ENCODE measurements around the gene TBRG4.

The TBRG4 gene

GRCh38 chr7:45069444-45070253 lies 41.8 kb downstream of the TBRG4 start:
- no peak for TF ChIP-seq CTCF (IDR thresholded peaks at IDR 0.05; ENCODE audit: insufficient read depth, low read length, missing control alignments)
- DNase-seq (ENCODE audit: low read depth, low spot score): no peak
- ChIA-PET CTCF (interaction anchor here (1.4 to 1.5 kb wide), 2 partner anchors 10 to 33 kb away, joined by 3 to 4 read pairs; no protein-coding TSS in a partner anchor), POLR2A (interaction anchor here (1.1 kb wide), 1 partner anchor 12 kb away, joined by 3 read pairs; no protein-coding TSS in a partner anchor)
- H3K4me3 ChIP-seq (ENCODE audit: low read depth, low read length): no peak overlapping the region

- POLR2A ChIA-PET: no interaction called here
- CTCF ChIA-PET: interaction anchor here (1.0 kb wide), 2 partner anchors 47 to 94 kb away, joined by 3 read pairs; no protein-coding TSS in a partner anchor
- no peak for DNase-seq (ENCODE audit: low read depth, low spot score)
Measured at GRCh38 chr7:45068236-45069023, 43.1 kb downstream of the TBRG4 start.

GRCh38 chr7:45067582-45067981 lies 43.9 kb downstream of the TBRG4 start:
- CTCF ChIA-PET: interaction anchor here (1.0 to 1.1 kb wide), 3 partner anchors 46 to 93 kb away, joined by 3 read pairs; no protein-coding TSS in a partner anchor
- H3K4me3 ChIP-seq (ENCODE audit: low read depth, low read length): no peak overlapping the region
- no peak for DNase-seq (ENCODE audit: low read depth, low spot score)
- POLR2A ChIA-PET: no interaction called here
- TF ChIP-seq CTCF (IDR thresholded peaks at IDR 0.05; ENCODE audit: insufficient read depth, low read length, missing control alignments): no peak

More at GRCh38 chr7:45068236-45069023, 43.1 kb downstream of the TBRG4 start:
- no peak overlapping the region for H3K4me3 ChIP-seq (ENCODE audit: low read depth, low read length)
- TF ChIP-seq CTCF (IDR thresholded peaks at IDR 0.05; ENCODE audit: insufficient read depth, low read length, missing control alignments): no peak

GRCh38 chr7:45066409-45066808 lies 45.1 kb downstream of the TBRG4 start:
- CTCF ChIA-PET: no interaction called here

GRCh38 chr7:45065031-45065995 lies 46.2 kb downstream of the TBRG4 start:
- ChIA-PET CTCF (no interaction called here), POLR2A (no interaction called here)
- no peak overlapping the region for H3K4me3 ChIP-seq (ENCODE audit: low read depth, low read length)
- no peak for TF ChIP-seq CTCF (IDR thresholded peaks at IDR 0.05; ENCODE audit: insufficient read depth, low read length, missing control alignments)
- DNase-seq (ENCODE audit: low read depth, low spot score): no peak

More at GRCh38 chr7:45066409-45066808, 45.1 kb downstream of the TBRG4 start:
- POLR2A ChIA-PET: no interaction called here
- no peak for TF ChIP-seq CTCF (IDR thresholded peaks at IDR 0.05; ENCODE audit: insufficient read depth, low read length, missing control alignments)
- no peak for DNase-seq (ENCODE audit: low read depth, low spot score)
- no peak overlapping the region for H3K4me3 ChIP-seq (ENCODE audit: low read depth, low read length)
